ENCODE measurements around the gene SUCLG2. TPM values are rescaled to one million over a fixed set of nuclear protein-coding genes. Genes with fewer than 3 reads are reported as not detected.

SUCLG2 gene
- total RNA-seq, 4 donors from 2014 or later = 55.2 to 69.3 (median 63.4) TPM

DNA sequence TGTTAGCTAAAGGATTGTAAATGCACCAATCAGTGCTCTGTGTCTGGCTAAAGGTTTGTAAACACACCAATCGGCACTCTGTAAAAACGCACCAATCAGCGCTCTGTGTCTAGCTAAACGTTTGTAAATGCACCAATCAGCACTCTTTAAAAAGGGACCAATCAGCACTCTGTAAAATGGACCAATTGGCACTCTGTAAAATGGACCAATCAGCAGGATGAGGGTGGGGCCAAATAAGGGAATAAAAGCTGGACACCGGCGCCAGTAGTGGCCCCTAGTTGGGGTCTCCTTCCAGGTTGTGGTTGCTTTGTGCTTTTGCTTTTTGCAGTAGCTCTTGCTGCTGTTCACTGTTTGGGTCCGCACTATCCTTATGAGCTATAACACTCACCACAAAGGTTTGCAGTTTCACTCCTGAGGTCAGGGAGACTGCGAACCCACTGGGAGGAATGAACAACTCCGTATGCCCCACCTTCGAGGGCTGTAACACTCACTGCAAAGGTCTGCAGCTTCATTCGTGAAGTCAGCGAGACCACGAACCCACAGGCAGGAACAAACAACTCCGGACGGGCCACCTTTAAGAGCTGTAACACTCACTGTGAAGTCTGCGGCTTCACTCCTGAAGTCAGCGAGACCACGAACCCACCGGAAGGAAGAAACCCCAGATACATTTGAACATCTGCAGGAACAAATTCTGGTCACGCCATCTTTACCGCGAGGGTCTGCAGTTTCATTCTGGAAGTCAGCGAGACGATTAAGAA is 1.1 kb upstream of the SUCLG2 start:
- DNase-seq (ENCODE audit: extremely low spot score) = no peak
- 88% methylated on average over 24 of the region's 24 CpGs for WGBS
- peak overlapping the region; percentile 93 to 97 (median 96) for H3K27ac ChIP-seq (replicated peaks in 1 of 4)
- H3K27me3 ChIP-seq = no peaks in the 10 kb centered on the region
- no peak for TF ChIP-seq POLR2A (IDR thresholded peaks at IDR 0.05; ENCODE audit: low read depth)
- no peak for TF ChIP-seq EP300 (IDR thresholded peaks at IDR 0.05)
- no peak for TF ChIP-seq POLR2AphosphoS5 (IDR thresholded peaks at IDR 0.05)
- TF ChIP-seq, protein P1, sequence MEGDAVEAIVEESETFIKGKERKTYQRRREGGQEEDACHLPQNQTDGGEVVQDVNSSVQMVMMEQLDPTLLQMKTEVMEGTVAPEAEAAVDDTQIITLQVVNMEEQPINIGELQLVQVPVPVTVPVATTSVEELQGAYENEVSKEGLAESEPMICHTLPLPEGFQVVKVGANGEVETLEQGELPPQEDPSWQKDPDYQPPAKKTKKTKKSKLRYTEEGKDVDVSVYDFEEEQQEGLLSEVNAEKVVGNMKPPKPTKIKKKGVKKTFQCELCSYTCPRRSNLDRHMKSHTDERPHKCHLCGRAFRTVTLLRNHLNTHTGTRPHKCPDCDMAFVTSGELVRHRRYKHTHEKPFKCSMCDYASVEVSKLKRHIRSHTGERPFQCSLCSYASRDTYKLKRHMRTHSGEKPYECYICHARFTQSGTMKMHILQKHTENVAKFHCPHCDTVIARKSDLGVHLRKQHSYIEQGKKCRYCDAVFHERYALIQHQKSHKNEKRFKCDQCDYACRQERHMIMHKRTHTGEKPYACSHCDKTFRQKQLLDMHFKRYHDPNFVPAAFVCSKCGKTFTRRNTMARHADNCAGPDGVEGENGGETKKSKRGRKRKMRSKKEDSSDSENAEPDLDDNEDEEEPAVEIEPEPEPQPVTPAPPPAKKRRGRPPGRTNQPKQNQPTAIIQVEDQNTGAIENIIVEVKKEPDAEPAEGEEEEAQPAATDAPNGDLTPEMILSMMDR (IDR thresholded peaks at IDR 0.05) = no peak
- H3K9me3 ChIP-seq = no peaks in the 10 kb centered on the region
- no peaks in the 10 kb centered on the region for H3K36me3 ChIP-seq
- H3K4me1 ChIP-seq = peaks cover 3 to 31% (median 25%) of the 10 kb centered on the region in 4 donors
- intact Hi-C loops (cut with DNase I) = no loop called here
- peak overlapping the region; percentile 83 to 99 (median 93) for H3K4me3 ChIP-seq

DNA sequence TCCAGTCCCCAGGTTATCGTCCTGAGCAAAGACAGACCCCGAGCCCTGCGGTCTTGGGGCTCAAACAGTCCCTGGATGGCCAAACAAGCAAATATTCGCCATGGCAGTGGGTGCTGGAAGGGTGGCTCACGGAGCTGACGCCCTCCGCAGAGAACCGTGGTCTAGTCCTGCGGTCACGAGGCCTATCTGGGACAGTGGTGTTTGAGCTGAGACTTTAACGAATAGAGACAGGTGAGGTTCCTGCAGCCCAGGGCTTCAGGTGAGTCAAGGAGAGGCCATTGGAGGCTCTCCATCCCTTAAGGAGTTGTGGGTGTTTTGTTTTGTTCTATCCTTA is 399 bp upstream of the SUCLG2 start:
- TF ChIP-seq POLR2AphosphoS5 (IDR thresholded peaks at IDR 0.05) (peak in 1 of 2 donors; percentile 3), EP300 (IDR thresholded peaks at IDR 0.05) (no peak), POLR2A (IDR thresholded peaks at IDR 0.05; ENCODE audit: low read depth) (no peak)
- TF ChIP-seq, protein P1 (IDR thresholded peaks at IDR 0.05) = no peak
- peak overlapping the region; percentile 83 to 99 (median 93) for H3K4me3 ChIP-seq
- H3K36me3 ChIP-seq = no peaks in the 10 kb centered on the region
- peaks cover 3 to 38% (median 25%) of the 10 kb centered on the region in 4 donors for H3K4me1 ChIP-seq
- intact Hi-C loops (cut with DNase I) = no loop called here
- H3K27me3 ChIP-seq = no peaks in the 10 kb centered on the region
- no peaks in the 10 kb centered on the region for H3K9me3 ChIP-seq
- 43% methylated on average over 1 of the region's 11 CpGs for WGBS
- no peak for DNase-seq (ENCODE audit: extremely low spot score)
- peak overlapping the region; percentile 93 to 97 (median 96) for H3K27ac ChIP-seq (replicated peaks in 1 of 4)

DNA sequence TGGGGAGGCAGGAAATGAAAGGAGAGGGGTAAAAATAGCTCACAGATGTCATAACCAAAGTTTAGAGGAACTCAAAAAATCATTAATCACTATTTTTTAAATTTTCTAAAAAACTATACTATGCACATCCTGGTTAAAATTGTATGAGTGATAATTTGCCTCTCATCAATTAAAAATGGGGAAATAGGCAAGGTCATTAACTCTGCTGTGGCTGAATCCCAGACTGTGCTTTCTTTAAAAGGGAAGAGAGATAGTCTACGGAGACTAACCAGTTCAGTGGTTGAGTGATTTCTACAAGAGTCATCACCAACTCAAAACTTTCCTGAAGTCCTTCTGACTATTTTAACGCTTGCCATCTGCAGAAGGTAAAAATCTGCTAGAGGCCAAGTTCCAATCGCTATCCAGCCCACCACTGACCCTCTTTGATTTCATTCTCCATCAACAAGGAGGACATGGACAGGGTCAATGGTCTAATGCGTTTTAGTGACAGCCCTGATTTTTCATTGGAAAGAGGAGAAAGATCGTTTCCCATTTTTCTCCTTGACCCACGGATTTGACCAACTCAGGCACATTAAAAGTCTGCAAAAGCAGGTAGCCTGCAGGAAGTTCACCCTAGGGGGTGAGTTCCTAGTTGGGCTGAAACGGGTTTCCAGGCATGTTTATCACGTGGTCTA is 850 bp downstream of the SUCLG2 start:
- Histone ChIP-seq H3K36me3 (no peaks in the 10 kb centered on the region), H3K27ac (replicated peaks in 1 of 4) (peak overlapping the region; percentile 93 to 97 (median 96)), H3K9me3 (no peaks in the 10 kb centered on the region), H3K4me1 (peaks cover 3 to 50% (median 25%) of the 10 kb centered on the region in 4 donors), H3K27me3 (no peaks in the 10 kb centered on the region), H3K4me3 (peak overlapping the region; percentile 83 to 99 (median 93))
- TF ChIP-seq EP300 (IDR thresholded peaks at IDR 0.05) (no peak), POLR2AphosphoS5 (IDR thresholded peaks at IDR 0.05) (no peak), POLR2A (IDR thresholded peaks at IDR 0.05; ENCODE audit: low read depth) (no peak)
- TF ChIP-seq, protein P1 (IDR thresholded peaks at IDR 0.05) = no peak
- DNase-seq (ENCODE audit: extremely low spot score) = no peak
- intact Hi-C loops (cut with DNase I) = no loop called here
- 21% methylated on average over 8 of the region's 8 CpGs for WGBS

DNA sequence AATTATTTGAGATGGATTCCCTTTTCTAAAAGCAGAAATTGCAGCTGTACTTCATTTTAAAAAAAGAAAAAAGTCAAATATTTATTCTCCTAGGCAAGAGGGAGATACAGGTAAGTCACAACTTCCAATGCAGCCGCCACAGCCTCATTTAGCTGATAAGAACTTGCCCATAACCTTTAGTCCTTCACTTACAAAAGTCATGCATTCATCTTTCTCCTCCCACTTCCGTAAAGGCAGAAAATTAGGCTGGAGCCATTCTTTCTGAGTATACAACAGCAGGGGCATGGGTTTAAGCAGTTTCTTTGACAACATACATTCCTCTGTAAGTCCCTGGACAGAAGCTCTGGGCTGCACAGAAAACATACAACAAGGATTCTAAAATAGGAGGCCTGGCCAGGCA is 4.3 kb downstream of the SUCLG2 start:
- no peak for TF ChIP-seq POLR2AphosphoS5 (IDR thresholded peaks at IDR 0.05)
- TF ChIP-seq, protein P1 (IDR thresholded peaks at IDR 0.05) = no peak
- TF ChIP-seq POLR2A (IDR thresholded peaks at IDR 0.05; ENCODE audit: low read depth) = no peak
- TF ChIP-seq EP300 (IDR thresholded peaks at IDR 0.05) = no peak
- Histone ChIP-seq H3K27ac (replicated peaks in 1 of 4) (no peak overlapping the region), H3K4me1 (peaks cover 6 to 54% (median 18%) of the 10 kb centered on the region in 4 donors), H3K4me3 (no peak overlapping the region), H3K36me3 (no peaks in the 10 kb centered on the region), H3K27me3 (no peaks in the 10 kb centered on the region), H3K9me3 (no peaks in the 10 kb centered on the region)
- DNase-seq (ENCODE audit: extremely low spot score) = no peak
- 86% methylated on average over 2 of the region's 2 CpGs for WGBS
- intact Hi-C loops (cut with DNase I) = no loop called here
